ENCODE measurements around the gene MGLL.

The MGLL gene

GRCh38 chr3:127822041-127822681 is at the start of gene MGLL:
MGLL (minus strand) TSS chr3:127822515; CDS start chr3:127822318, 197 bp downstream.
- no peak for DNase-seq

GRCh38 chr3:127870156-127870555 is 47.8 kb upstream of the MGLL start:
- DNase-seq = no peak

DNA sequence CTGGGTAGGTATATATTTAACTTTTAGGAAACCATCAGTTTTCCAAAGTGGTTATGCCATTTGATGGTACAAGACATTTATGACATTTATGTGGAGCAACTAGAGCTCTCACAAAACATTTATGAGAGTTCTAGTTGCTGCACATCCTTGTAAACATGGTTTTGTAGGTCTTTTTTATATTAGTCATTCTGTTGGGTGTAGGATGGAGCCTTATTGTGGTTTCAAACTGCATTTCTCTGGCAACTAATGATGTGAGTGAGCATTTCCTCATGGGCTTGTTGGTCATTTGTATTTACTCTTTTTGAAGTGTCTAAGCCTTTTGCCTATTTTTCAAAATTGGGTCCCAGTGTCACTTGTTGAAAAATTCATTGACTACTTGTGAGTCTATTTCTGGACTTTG is 45.7 kb upstream of the MGLL start:
- DNase-seq = no peak

- no peak for DNase-seq
Observed at GRCh38 chr3:127867412-127867811, 45.1 kb upstream of the MGLL start.

- DNase-seq = no peak
Observed at GRCh38 chr3:127865941-127866340, 43.6 kb upstream of the MGLL start.

DNA sequence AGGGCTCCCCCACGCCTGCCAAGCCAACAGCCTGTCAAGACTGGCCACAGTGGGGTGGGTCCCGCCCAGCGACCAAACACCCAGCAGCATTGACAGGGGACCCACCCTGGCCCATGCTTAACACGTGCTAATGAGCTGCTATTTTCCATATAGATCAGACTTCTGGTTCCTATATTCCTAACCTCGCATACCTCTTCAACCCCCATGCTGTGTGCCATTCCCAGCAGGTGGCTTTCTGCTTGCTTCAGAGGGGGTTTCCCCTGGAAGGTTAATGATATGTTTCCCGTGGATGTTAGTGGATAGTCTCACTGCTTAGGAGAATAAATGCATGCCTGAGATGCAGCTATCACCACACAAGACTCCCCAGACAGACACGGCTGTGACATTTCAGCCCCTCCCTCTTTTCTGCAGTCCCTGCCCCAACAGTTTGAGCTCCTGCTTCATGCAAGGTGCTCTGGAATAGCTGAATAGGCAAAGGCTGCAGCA is 37.9 kb upstream of the MGLL start:
- DNase-seq = no peak

DNA sequence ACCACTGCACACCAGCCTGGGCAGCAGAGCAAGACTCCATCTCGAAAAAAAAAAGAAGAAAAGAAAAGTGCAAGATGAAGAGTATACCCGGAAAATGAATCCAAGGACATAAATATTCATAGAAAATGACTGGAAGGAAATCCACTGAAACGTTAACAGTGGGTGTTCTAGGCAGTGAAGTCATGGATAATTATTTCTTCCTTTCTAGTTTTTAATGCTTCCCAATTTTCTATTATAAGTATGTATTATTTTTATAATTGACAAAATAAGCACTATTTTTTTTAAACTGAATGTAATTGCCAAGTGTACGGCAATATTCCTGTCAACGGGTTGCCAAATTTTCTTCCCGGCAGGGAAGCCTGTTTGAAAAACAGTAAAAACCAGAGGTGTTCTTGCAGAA is 37.4 kb upstream of the MGLL start:
- no peak for DNase-seq

GRCh38 chr3:127858937-127859336 is 36.6 kb upstream of the MGLL start:
- DNase-seq = no peak

GRCh38 chr3:127858521-127858920 is 36.2 kb upstream of the MGLL start:
- no peak for DNase-seq

DNA sequence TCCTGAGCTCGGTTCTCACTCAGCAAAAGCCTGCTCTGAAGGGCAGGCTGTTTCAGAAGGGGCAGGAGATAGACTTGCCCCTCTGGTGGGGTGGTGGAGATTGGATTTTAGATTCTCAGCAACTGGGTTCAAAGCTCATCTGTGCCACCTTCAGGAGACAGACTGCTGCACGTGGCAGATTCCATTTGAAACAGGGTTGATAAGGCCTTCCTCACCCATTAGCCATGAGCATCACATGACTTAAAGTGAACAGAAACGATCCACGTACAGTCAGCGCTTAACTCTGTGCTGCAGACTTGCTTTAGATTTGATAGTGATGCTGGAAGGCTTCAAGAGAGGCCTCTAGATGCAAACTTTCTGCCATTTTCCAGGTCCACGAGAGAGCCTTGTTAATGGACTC is 35.0 kb upstream of the MGLL start:
- no peak for DNase-seq

DNA sequence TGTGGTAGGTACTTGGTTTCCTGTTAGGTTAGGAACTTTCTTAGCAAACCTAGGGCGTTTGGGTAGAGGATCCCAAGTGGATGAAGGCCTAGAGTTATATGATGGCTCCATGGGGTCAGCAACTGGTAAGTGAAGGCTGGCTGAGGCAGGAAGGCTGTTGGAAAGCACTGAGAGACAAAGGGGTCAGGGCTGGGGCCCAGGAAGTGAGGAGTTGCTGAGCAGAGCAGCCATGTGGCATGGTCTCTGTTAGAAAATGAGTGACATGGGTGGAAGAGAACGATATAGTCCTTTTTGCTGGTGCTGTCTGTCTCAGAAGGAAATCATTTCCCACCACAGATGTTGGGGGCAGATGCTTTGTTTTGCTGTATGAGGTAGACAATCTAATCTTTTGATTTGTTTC is 34.5 kb upstream of the MGLL start:
- DNase-seq = no peak

GRCh38 chr3:127855246-127855645 is 32.9 kb upstream of the MGLL start:
- no peak for DNase-seq

- no peak for DNase-seq
Observed at GRCh38 chr3:127853681-127854080, 31.4 kb upstream of the MGLL start.

- no peak for DNase-seq
Observed at GRCh38 chr3:127851899-127852298, 29.6 kb upstream of the MGLL start.

GRCh38 chr3:127849368-127849767 is 27.1 kb upstream of the MGLL start:
- DNase-seq = no peak

- DNase-seq = no peak
Observed at GRCh38 chr3:127848131-127849129, 26.1 kb upstream of the MGLL start.

- DNase-seq = no peak
Observed at GRCh38 chr3:127847236-127847720, 25.0 kb upstream of the MGLL start.

DNA sequence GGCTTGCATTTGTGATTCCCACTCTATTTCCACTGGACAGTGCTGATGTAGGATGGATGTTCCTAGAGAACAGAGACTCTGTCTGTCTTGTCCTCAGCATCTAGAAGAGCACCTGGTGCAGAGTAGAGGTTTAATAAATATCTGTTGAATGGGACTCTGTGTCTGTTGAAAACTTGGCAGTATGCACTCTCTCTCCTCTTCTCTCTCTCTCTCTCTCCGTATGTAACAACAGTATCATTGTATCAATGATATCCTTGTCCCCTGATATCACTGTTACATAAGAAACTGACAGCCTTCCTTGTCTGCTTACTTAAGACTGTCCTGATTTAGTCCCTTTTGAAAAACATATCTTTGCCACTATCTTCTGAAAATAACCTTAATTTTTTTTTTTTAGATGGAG is 24.3 kb upstream of the MGLL start:
- no peak for DNase-seq

DNA sequence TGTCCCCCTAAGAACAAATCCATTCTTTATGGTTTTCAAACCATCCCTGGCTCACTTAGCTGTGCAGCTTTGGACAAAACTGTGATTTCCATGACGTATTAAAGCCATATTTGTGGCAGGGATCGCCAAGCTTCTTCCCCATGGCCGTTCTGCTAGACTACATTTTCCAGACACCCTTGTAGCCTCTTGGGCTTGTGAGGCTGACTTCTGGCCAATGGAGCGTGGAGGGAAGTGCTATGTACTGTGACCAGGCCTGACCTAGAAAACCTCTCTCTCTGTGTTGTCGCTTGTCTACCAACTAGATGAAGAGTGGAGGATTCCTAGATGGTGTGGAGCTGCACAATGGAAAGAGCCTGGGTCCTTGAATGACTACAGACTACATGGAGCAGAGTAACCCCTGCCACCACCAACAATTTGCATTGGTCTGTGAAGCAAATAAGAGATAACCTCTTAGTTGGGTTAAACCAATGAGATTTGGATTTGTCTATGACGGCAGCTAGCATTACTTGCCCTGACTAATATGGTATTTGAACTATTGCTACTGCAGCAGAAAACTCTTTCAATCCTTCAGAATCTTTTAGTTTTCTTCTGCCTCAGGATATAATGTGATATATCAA is 22.1 kb upstream of the MGLL start:
- no peak for DNase-seq

DNA sequence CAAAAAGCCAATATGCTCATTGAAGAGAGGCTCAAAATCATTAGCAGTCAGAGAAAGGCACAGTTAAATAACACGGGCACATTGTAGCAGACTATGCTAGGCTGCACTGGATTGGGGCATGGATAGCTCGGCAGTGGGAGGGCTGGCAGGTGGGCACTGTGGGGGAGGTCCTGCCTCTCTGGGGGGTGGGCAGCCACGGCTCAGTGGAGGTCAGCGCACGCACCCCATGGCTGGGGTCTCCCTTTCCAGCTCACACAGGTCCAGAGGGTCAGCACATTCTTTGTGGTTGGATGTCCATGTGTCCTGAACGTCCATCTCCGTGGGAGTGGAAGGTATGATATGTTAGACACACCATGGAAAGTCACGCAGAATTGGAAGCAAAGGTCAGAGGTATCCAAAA is 18.4 kb upstream of the MGLL start:
- no peak for DNase-seq

- DNase-seq = no peak
Observed at GRCh38 chr3:127839099-127839498, 16.8 kb upstream of the MGLL start.

- no peak for DNase-seq
Observed at GRCh38 chr3:127835993-127836882, 13.9 kb upstream of the MGLL start.

Data from activated naive CD4-positive, alpha-beta T cell treated with Interleukin-2 at 50 U/mL for 16 hours (primary cell).